Spleen (tissue), 7 donors: ENCODE measurements around the gene MCC.

Experiments used
- POLR2A ChIP-seq, 3 donors: fragments of 450-650 bp; IDR thresholded peaks; one replicate each; pipeline ENCODE4 v1.5.1; 2017; ENCODE audit warnings: antibody characterized with exemption in 3 of 3, mild to moderate bottlenecking in 1 of 3
- POLR2AphosphoS5 ChIP-seq, 3 donors: sonication (generic); formaldehyde crosslinking; IDR thresholded peaks; one replicate each; pipeline ENCODE4 v1.5.1; 2017; ENCODE audit warnings: antibody characterized with exemption in 3 of 3
- TF ChIP-seq, protein P1 (sequence below), 11 experiments: fragments of 200-600 bp in 7 of 11; fragments of 450-650 bp in 4 of 11; sonication (generic) in 4 of 11; IDR thresholded peaks in 8 of 11; conservative IDR thresholded peaks in 3 of 11; 1 replicate in 7 of 11; 2 replicates in 4 of 11; pipeline versions ENCODE4 v1.4.0 to v1.8.0; 2016 to 2021; ENCODE audit warnings: antibody characterized with exemption in 11 of 11, inconsistent platforms in 4 of 11, mild to moderate bottlenecking in 1 of 11
- donor health status: DM: no; HTN: no; CAD: no; lungs with moderate emphysema.
- donor health status: DM: no; HTN: no; CAD: no.
- donor health status: DM: no; HTN: no; CAD: no.

DNA sequence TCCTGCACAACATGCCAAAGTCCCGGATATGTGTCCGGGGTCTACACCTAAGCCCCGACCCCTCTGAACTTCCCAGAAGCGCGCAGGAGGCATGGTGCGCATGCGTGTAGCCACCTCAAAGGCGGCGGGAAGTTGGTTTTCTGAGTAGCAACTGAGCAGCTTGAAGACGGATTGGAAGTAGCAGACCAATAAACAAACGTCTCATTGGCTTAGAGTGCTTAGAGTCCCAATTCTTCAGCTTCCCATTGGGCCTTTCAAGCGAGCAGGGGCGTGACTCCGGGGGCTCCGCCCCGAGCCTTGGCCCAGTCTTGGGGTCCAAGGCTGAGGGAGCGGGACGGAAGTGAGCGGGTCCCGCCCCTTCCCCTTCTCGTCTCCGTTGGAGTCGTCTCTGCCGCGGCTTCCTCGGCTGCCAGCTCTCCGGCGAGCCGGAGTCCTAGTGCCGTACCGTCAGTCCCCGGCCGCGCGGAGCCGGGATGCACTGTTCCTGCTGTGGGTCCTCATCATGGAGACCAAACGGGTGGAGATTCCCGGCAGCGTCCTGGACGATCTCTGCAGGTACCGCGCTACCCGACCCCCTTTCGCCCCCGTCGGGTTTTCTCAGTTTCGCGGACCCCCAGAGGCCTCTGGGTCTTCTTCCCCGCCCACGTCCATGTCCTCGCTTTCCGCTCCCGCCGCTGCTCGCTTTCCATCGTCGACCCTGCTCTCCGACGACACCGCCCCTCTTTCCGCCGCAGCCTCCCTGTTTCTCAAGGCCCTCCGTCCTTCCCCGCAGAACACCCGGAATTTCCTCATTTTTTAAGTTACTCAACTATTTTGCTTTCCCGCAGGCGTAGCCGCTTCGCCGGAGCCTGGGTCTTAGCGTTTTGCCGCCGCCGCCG, 511.6 kb downstream of the MCC start, which contains the start of gene DCP2:
- TF ChIP-seq POLR2AphosphoS5 (IDR thresholded peaks at IDR 0.05) (peak; percentile 88 to 97 (median 95)), POLR2A (IDR thresholded peaks at IDR 0.05) (peak in 2 of 3 donors; percentile 20 to 75)
- TF ChIP-seq, protein P1, sequence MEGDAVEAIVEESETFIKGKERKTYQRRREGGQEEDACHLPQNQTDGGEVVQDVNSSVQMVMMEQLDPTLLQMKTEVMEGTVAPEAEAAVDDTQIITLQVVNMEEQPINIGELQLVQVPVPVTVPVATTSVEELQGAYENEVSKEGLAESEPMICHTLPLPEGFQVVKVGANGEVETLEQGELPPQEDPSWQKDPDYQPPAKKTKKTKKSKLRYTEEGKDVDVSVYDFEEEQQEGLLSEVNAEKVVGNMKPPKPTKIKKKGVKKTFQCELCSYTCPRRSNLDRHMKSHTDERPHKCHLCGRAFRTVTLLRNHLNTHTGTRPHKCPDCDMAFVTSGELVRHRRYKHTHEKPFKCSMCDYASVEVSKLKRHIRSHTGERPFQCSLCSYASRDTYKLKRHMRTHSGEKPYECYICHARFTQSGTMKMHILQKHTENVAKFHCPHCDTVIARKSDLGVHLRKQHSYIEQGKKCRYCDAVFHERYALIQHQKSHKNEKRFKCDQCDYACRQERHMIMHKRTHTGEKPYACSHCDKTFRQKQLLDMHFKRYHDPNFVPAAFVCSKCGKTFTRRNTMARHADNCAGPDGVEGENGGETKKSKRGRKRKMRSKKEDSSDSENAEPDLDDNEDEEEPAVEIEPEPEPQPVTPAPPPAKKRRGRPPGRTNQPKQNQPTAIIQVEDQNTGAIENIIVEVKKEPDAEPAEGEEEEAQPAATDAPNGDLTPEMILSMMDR (IDR thresholded peaks at IDR 0.05 in 8 of 11, conservative IDR thresholded peaks at IDR 0.05 in 3 of 11), result peak in 2 of 11 experiments; percentile 11 to 36
